MCF 10A (cell line): ENCODE measurements around the gene LZTS2. TPM values are rescaled to one million over a fixed set of nuclear protein-coding genes. Genes with fewer than 3 reads are reported as not detected.

ENCODE experiments used
- BruUV-seq: library from RNA; stranded (reverse); fragments of 400-500 nt; replicated peaks from 2 replicates; lab custom pipeline; 2021; lab: Mats Ljungman, UMichigan
- CTCF ChIA-PET: fragments of 300-600 bp; sonication (Branson Sonifier 250); formaldehyde crosslinking; extraction: SDS; loops from one replicate; lab custom pipeline; 2021; ENCODE audit warnings: antibody characterized with exemption, inconsistent platforms; lab: Yijun Ruan, JAX
- POLR2A ChIA-PET: fragments of 300-600, 350-650 bp; sonication (Branson Sonifier 250); formaldehyde crosslinking; extraction: SDS; loops from one replicate; lab custom pipeline; 2020; ENCODE audit warnings: antibody characterized with exemption, inconsistent platforms; lab: Yijun Ruan, JAX
- DNase-seq: peaks from one replicate; pipeline ENCODE4 v3.0.0-alpha.2; 2018; ENCODE audit not compliant: unreplicated experiment
- H3K27ac Mint-ChIP-seq: one replicate; pipeline ENCODE4 v1.8.0; 2022; ENCODE audit warnings: mild to moderate bottlenecking, low read depth, mixed read lengths; ENCODE audit not compliant: unreplicated experiment
- H3K27me3 Mint-ChIP-seq: one replicate; pipeline ENCODE4 v1.8.0; 2022; ENCODE audit warnings: mixed read lengths; ENCODE audit not compliant: insufficient read depth, unreplicated experiment
- H3K36me3 Mint-ChIP-seq: one replicate; pipeline ENCODE4 v1.8.0; 2022; ENCODE audit warnings: mild to moderate bottlenecking, moderate library complexity, mixed read lengths; ENCODE audit not compliant: insufficient read depth, unreplicated experiment
- H3K4me1 Mint-ChIP-seq: one replicate; pipeline ENCODE4 v1.8.0; 2022; ENCODE audit warnings: mixed read lengths; ENCODE audit not compliant: insufficient read depth, unreplicated experiment
- H3K4me3 Mint-ChIP-seq: one replicate; pipeline ENCODE4 v1.8.0; 2022; ENCODE audit warnings: mild to moderate bottlenecking, moderate library complexity, mixed read lengths; ENCODE audit not compliant: unreplicated experiment
- H3K9me3 Mint-ChIP-seq: one replicate; pipeline ENCODE4 v1.8.0; 2022; ENCODE audit warnings: mixed read lengths; ENCODE audit not compliant: unreplicated experiment
- intact Hi-C: fragments of 100-400 bp; cut with micrococcal nuclease; formaldehyde crosslinking; loops from 2 replicates; pipeline ENCODE4 v1.14.1; 2022
- total RNA-seq: library from RNA; stranded (reverse); gene quantifications from 2 replicates; pipeline ENCODE4 v1.2.3, GENCODE V29; 2022
- TF ChIP-seq, protein P1 (sequence below): fragments of 200-600 bp; IDR thresholded peaks from one replicate; pipeline ENCODE4 v1.8.0; 2022; ENCODE audit warnings: antibody characterized with exemption, mild to moderate bottlenecking; ENCODE audit not compliant: unreplicated experiment

LZTS2 gene
- total RNA-seq, 1 experiment from 2014 or later = 15.2 TPM

DNA sequence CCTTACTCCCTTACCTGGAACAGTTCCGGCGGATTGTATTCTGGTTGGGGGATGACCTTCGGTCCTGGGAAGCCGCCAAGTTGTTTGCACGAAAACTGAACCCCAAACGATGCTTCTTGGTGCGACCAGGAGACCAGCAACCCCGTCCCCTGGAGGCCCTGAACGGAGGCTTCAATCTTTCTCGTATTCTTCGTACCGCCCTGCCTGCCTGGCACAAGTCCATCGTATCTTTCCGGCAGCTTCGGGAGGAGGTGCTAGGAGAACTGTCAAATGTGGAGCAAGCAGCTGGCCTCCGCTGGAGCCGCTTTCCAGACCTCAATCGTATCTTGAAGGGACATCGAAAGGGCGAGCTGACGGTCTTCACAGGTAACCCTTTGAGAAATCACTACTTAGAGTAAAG lies 10.5 kb upstream of the LZTS2 start:
- no peaks in the 10 kb centered on the region for H3K9me3 Mint-ChIP-seq
- H3K4me3 Mint-ChIP-seq = peak overlapping the region; percentile 85
- peaks cover 44% of the 10 kb centered on the region for H3K36me3 Mint-ChIP-seq
- ChIA-PET CTCF (interaction anchor here (0.7 to 12.3 kb wide), 4 partner anchors 8 to 28 kb away, joined by 3 to 199 read pairs (median 18); no protein-coding TSS in a partner anchor), POLR2A (interaction anchor here (1.1 to 5.0 kb wide), 4 partner anchors 9 to 77 kb away, joined by 3 to 54 read pairs (median 4); partner anchors contain the start of genes LZTS2, PDZD7 and SFXN3)
- no peak for DNase-seq
- no TSS peak for BruUV-seq
- TF ChIP-seq, protein P1, sequence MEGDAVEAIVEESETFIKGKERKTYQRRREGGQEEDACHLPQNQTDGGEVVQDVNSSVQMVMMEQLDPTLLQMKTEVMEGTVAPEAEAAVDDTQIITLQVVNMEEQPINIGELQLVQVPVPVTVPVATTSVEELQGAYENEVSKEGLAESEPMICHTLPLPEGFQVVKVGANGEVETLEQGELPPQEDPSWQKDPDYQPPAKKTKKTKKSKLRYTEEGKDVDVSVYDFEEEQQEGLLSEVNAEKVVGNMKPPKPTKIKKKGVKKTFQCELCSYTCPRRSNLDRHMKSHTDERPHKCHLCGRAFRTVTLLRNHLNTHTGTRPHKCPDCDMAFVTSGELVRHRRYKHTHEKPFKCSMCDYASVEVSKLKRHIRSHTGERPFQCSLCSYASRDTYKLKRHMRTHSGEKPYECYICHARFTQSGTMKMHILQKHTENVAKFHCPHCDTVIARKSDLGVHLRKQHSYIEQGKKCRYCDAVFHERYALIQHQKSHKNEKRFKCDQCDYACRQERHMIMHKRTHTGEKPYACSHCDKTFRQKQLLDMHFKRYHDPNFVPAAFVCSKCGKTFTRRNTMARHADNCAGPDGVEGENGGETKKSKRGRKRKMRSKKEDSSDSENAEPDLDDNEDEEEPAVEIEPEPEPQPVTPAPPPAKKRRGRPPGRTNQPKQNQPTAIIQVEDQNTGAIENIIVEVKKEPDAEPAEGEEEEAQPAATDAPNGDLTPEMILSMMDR = no peak
- H3K27ac Mint-ChIP-seq = no peak overlapping the region
- intact Hi-C loops = no loop called here
- peaks cover 15% of the 10 kb centered on the region for H3K4me1 Mint-ChIP-seq
- H3K27me3 Mint-ChIP-seq = no peaks in the 10 kb centered on the region

DNA sequence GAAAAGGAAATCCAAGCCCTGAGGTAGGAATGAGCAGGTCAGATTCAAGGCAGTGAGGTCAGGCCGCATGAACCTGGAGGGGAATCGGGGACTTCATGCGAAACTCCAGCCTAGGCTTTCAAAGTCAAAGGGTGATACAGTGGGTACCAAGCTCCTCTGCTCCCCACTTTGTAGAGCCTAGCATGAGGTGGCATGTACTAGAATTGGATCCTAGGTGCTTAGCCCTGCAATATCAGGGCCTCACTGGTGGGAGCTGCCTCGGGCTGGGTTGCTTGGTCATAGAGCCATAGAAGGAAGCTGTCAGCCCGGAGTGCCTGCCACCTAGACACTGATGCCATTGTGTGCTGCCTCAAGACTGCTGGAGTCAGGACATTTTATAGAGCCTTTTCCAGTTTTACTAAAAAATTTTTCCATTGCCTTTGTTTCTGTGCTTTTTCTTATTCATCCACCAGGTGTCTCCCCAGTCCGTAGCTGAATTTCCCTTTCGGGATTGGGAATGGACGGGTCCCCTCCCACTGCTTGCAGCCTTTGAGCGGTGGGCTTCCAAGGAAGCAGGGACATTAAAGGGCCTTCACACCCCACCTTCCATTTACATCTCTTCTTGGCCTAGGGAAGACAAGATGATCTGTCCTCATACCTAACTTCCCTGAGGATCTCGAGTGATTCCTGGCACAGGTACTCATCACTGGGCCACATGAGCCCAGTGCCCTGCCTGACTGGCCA lies 5.5 kb upstream of the LZTS2 start:
- H3K36me3 Mint-ChIP-seq = peaks cover 63% of the 10 kb centered on the region
- H3K9me3 Mint-ChIP-seq = no peaks in the 10 kb centered on the region
- intact Hi-C loops = loop anchor here (1.0 kb wide), 1 partner anchor 18 kb away; no protein-coding TSS in a partner anchor
- DNase-seq = peak; percentile 60
- no peak overlapping the region for H3K4me3 Mint-ChIP-seq
- ChIA-PET POLR2A (interaction anchor here (1.2 kb wide), 1 partner anchor 49 kb away, joined by 3 read pairs; no protein-coding TSS in a partner anchor), CTCF (interaction anchor here (0.6 to 12.3 kb wide), 7 partner anchors 10 to 1225 kb away, joined by 3 to 199 read pairs (median 4); no protein-coding TSS in a partner anchor)
- peaks cover 20% of the 10 kb centered on the region for H3K4me1 Mint-ChIP-seq
- TSS peak; percentile 51 for BruUV-seq
- TF ChIP-seq, protein P1 = peak; percentile 51
- H3K27me3 Mint-ChIP-seq = no peaks in the 10 kb centered on the region
- peak overlapping the region; percentile 40 for H3K27ac Mint-ChIP-seq

DNA sequence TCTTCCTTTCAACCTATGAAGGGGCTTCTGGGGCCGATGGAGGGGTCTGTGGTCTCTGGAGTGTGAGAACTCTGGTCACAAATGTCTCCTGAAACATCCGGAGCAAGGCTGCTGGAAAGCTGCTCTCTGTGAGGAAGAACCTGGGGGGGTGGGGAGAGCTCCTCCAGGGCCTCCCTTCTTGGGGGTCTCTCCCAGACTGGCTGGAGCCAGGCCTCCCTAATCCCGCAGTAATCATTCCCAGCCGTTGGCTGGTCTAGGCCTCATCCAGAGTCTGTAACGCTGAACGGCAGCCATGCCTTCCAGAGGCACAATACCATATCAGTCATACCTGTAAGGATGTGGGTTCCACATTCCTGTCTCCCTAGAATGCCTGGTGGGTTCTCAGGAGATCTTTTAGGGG lies 4.4 kb upstream of the LZTS2 start:
- CTCF ChIA-PET = interaction anchor here (0.6 to 12.3 kb wide), 4 partner anchors 16 to 60 kb away, joined by 3 to 199 read pairs (median 6); no protein-coding TSS in a partner anchor

More for the DNA sequence above, 4.4 kb upstream of the LZTS2 start:
- BruUV-seq = no TSS peak
- Mint-ChIP-seq H3K36me3 (peaks cover 52% of the 10 kb centered on the region), H3K4me3 (no peak overlapping the region), H3K27ac (peak overlapping the region; percentile 40), H3K4me1 (peaks cover 20% of the 10 kb centered on the region), H3K9me3 (no peaks in the 10 kb centered on the region), H3K27me3 (no peaks in the 10 kb centered on the region)
- TF ChIP-seq, protein P1 = no peak
- intact Hi-C loops = no loop called here
- POLR2A ChIA-PET = no interaction called here
- DNase-seq = no peak
